Measurements from ENCODE around the gene VPS37B.
A peak's percentile ranks its signal among the peaks of the same experiment; 100 is the strongest.

Gene VPS37B

DNA sequence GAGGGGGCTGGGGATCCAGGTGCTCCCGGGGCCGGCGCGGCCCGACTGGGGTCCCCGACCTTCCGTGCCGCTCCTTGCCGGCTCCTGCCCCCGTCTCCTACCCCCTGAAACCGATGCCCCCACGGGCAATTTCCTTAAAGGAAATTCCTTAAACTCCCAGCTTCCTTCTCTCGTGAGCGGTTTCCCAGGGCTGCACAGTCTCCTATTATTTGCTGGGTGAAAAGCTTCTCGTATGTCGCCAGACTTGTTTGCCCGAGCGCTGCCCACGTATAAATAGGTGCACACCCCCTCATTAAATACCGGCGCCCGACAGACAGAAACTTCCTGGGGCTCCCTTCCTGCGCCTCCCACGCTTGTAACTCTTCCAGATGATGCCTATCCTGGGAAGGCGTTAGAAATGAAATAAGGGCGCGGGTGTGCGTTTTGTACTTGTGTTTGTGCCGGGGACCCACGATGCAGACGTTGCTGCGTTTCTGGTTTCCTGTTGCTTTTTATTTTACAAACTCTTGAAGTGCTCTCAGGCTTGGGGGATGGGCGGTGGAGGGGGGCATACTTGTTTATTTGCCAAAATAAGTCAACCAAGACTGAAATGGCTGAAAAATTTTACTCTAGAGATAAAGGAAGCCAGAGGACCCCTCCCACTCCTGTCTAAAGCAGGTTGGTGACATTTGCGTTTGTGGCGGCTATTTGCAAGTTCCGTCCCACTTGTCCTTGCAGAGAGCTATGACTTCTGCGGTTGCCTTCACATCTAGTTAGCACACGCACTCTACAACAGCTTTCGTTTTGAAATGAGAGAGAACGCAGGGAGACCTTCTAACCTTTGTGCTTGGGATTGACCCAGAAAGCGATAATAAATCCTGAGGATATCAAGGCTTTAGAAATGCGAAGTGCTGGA lies 59.6 kb downstream of the VPS37B start:
- peak in 1 of 2 donors; percentile 57 for DNase-seq

GRCh38 chr12:122835750-122836026 lies 60.2 kb downstream of the VPS37B start:
- no peak for DNase-seq

- DNase-seq = no peak
Observed at GRCh38 chr12:122834921-122835749, 60.8 kb downstream of the VPS37B start, which contains the start of gene HIP1R. Gene HIP1R, plus strand, starts transcription at chr12:122835457. Its CDS starts 94 bp downstream, at chr12:122835551.

DNA sequence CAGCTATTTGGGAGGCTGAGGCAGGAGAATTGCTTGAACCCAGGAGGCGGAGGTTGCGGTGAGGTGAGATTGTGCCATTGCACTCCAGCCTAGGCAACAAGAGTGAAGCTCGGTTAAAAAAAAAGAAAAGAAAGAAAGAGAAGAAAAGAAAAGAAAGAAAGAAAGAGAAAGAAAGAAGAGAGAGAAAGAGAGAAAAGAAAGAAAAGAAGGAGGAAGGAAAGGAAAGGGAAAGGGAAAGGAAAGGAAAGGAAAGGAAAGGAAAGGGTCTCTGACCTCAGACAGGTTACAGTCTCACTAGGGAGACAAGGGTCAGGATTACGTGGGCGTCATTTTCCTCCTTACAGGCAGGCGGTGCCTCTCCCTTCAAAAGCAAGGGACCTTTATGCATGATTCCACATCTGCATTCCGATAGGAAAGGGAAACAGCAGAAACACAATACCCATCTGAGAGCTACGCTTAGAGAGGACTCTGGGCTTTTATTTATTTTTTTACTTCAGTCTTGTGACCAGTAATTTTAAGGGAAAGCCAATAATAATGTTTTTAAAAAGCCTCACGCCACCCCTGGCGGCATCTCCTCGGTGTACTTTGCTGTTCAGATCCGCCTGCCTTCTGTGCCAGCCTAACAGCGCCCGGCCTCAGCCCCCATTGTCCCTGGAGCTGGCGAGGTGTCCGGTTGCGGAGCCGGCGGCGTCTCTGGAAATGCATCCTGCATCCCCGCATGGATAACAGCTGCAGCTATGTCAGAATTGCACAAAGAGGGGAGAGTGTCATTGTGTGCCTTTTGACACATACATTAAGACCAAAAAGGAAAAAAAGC lies 61.6 kb downstream of the VPS37B start:
- no peak for DNase-seq

DNA sequence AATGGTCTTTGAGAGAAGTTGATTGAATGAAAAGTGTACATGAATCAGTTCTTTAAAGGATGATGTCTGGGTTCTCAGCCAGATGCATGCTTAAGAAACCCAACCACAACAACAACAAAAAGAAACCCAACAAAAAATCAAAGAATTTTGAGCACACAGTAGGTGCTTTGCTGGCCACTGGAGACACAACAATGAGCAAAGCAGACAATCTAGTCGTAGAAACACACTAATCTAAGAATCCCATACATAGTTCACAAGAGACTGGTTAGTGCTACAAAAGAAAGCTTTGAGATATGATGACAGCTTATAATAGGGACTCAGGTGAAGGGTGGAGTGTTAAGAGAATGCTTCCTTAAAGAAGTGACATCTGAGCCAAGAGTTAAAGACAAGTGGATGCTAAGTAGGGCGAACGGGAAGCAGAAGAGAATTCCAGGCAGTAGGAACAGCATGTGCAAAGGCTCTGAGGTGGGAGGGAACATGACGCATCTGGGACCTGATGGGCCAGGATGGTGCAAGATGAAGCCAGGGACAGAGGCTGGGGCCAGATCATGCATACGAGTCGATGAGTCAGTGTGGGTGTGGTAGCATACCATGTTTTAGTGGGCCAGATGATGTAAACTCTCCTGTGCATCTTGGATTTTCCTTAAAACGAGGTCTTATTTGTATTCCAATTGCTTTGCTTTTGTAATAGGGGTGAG lies 65.3 kb downstream of the VPS37B start:
- no peak for DNase-seq

DNA sequence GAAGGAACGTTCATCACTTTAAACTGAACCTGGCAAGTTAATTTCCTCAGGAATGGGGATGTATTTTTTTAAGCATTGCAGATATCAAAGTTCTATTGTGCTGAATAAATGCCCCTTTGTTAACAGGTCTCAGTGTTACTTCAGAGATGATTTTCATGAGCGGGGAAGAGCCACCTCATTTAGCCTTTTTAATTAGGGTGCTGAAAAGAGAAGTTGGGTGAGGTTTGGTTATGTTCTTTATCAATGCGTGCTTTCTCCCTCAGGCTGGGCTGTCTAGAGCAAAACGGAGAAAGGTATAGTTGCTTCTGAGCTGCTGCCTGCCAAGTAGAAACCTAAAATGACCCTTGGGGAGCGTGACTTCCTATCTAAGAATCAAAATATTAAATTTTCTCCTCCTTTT lies 68.7 kb downstream of the VPS37B start:
- no peak for DNase-seq

DNA sequence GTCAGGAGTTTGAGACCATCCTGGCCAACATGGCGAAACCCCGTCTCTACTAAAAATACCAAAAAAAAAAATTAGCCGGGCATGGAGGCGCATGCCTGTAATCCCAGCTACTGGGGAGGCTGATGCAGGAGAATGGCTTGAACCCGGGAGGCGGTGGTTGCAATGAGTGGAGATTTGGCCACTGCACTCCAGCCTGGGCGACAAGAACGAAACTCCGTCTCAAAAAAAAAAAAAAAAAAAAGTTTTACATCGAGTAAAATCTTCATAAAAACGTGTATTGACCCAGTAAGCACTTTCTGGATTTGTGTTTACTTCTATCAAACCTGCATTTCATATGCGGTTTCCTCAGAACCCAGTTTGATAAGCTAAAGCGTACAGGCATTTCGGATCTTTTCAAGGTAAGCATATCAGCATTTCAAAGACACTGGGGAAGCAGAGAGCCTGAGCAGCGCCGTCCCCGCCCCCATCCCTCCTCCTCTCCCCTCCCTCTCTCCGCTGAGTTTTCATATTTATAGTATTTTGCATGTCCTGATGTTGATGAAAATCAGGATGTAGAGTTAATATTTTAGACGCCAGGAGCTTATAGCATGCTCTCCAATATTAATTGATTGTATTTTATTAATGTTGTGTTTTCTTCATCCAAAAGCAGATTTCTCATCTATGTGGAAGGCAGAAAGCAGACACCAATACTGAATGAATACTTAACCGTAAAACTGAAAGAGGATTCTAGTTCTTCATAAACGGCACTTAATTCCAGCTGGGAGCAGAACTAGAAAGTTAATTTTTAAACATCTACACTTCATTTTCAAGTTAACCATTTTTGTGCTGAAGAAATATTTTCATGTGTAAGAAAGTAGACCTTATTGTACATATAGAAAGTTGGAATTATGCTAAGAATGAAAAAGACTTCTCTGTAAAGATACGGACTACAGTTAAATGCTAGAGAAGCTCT lies 69.9 kb downstream of the VPS37B start:
- DNase-seq = no peak

- DNase-seq = no peak
Observed at GRCh38 chr12:122823429-122823828, 72.5 kb downstream of the VPS37B start.

DNA sequence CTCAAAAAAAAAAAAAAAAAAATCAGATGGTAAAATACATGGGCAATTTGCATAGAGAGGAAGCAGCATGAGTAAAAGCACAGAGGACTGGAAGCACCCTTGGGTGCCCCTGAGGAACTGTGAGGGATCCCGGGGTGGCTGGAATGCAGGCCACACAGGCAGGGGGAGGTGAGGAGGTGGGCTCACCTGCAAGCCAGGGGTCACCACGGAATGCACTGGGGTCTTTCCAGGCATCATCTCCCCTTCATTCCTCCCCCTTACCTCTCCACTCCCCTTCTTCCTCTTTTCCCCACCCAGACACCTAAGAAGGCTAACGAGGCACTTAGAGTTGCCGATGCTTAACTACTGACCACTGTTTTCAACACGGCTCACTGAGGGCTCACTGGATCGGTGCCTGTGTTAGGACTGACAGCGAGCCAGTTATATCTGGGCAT lies 75.1 kb downstream of the VPS37B start:
- DNase-seq = no peak

DNA sequence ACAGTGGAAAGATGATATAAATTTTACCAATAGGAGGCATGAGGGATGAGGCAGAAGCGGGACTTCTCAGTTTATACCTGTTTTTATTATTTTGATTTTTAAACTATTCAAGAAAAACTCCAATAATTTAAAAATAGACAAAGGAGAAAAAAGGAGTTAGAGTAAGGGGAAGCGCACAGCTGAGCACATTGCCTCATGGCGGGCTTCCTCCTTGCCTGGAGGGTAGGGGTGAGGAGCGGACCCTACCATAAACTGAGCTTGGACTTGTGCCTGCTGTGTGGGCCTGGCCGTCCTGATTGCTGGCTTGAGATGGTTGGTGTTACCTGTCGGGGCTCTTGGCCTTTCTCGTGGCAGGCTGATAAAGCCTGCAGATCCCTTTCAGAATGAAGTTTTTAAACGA lies 75.8 kb downstream of the VPS37B start:
- no peak for DNase-seq

GRCh38 chr12:122819209-122819785 lies 76.6 kb downstream of the VPS37B start:
- DNase-seq = no peak

Measured in bone marrow (tissue), 2 donors.